GM12878 (cell line): ENCODE data around the gene AKAP13. TPM values are rescaled to one million over a fixed set of nuclear protein-coding genes. Genes with fewer than 3 reads are reported as not detected.

ENCODE experiments used
- ATAC-seq: fragments of 200-7000 bp; cut with Tn5 transposase; 3 replicates; pipeline ENCODE4 v1.9.1; 2020; ENCODE audit warnings: mild to moderate bottlenecking, moderate library complexity
- BruUV-seq: library from RNA; stranded (reverse); fragments of 400-500 nt; replicated peaks from 2 replicates; lab custom pipeline; 2021; lab: Mats Ljungman, UMichigan
- CTCF ChIA-PET: fragments of 300-600 bp; sonication (Branson Sonifier 250); formaldehyde crosslinking; extraction: SDS; loops from one replicate; lab custom pipeline; 2021; ENCODE audit warnings: inconsistent platforms; lab: Yijun Ruan, JAX
- POLR2A ChIA-PET: fragments of 350-600 bp; formaldehyde crosslinking; extraction: SDS; loops from one replicate; lab custom pipeline; 2021; ENCODE audit warnings: inconsistent platforms; lab: Charles Lee
- RAD21 ChIA-PET: fragments of 300-600 bp; sonication (Branson Sonifier 250); formaldehyde crosslinking; loops from one replicate; lab custom pipeline; 2023; ENCODE audit warnings: antibody characterized with exemption; ENCODE audit not compliant: unreplicated experiment; lab: Charles Lee
- SMC1A ChIA-PET: fragments of 300-600 bp; sonication (Branson Sonifier 250); formaldehyde crosslinking; loops from one replicate; lab custom pipeline; 2023; ENCODE audit not compliant: unreplicated experiment, uncharacterized antibody; lab: Charles Lee
- DNase-seq: peaks from one replicate; pipeline ENCODE4 v3.0.0-alpha.2; 2011; ENCODE audit warnings: low read depth, low spot score
- FAIRE-seq: peaks from 3 replicates; lab custom pipeline; 2011; peaks lifted over from hg19 to GRCh38; lab: Jason Lieb, UNC
- H2AFZ ChIP-seq: 2 replicates; pipeline ENCODE4 v1.6.0; 2011; ENCODE audit warnings: low read depth, low read length, control low read depth; ENCODE audit not compliant: control insufficient read depth
- H3K27ac ChIP-seq: 2 replicates; pipeline ENCODE4 v1.5.1; 2011; ENCODE audit warnings: control low read depth; ENCODE audit not compliant: control insufficient read depth, insufficient read depth
- H3K27me3 ChIP-seq, 2 experiments: replicated peaks in 1 of 2; 2 replicates each; pipeline versions ENCODE4 v1.6.0 to v1.6.1; 2011; ENCODE audit warnings: low read length in 1 of 2; ENCODE audit not compliant: control insufficient read depth in 2 of 2, insufficient read depth in 2 of 2
- H3K36me3 ChIP-seq, 2 experiments: 2 replicates each; pipeline ENCODE4 v1.5.1; 2011; ENCODE audit warnings: low read length in 1 of 2; ENCODE audit not compliant: control insufficient read depth in 2 of 2, insufficient read depth in 2 of 2
- H3K4me1 ChIP-seq: 2 replicates; pipeline ENCODE4 v1.6.1; 2011; ENCODE audit warnings: mild to moderate bottlenecking, low read length, moderate library complexity, mixed read lengths; ENCODE audit not compliant: control insufficient read depth, insufficient read depth
- H3K4me2 ChIP-seq: 2 replicates; pipeline ENCODE4 v1.6.0; 2011; ENCODE audit warnings: control low read depth; ENCODE audit not compliant: control insufficient read depth, insufficient read depth
- H3K4me3 ChIP-seq: fragments of 200-600 bp; sonication (generic); 2 replicates; pipeline ENCODE4 v1.5.1; 2016
- H3K79me2 ChIP-seq: 2 replicates; pipeline ENCODE4 v1.6.0; 2011; ENCODE audit warnings: low read length; ENCODE audit not compliant: control insufficient read depth, insufficient read depth
- H3K9ac ChIP-seq: 2 replicates; pipeline ENCODE4 v1.8.0; 2011; ENCODE audit warnings: low read length, control low read depth, mixed read lengths; ENCODE audit not compliant: control insufficient read depth, insufficient read depth
- H3K9me3 ChIP-seq: replicated peaks from 3 replicates; pipeline ENCODE4 v1.5.1; 2011; ENCODE audit warnings: mild to moderate bottlenecking, low read length; ENCODE audit not compliant: control insufficient read depth, insufficient read depth
- H4K20me1 ChIP-seq: 2 replicates; pipeline ENCODE4 v1.6.0; 2011; ENCODE audit not compliant: control insufficient read depth, insufficient read depth
- ATF7 ChIP-seq: fragments of 450-650 bp; IDR thresholded peaks from 2 replicates; pipeline ENCODE4 v1.6.1; 2016; ENCODE audit warnings: low read depth, mild to moderate bottlenecking
- CREB1 ChIP-seq: IDR thresholded peaks from 2 replicates; pipeline ENCODE4 v1.6.1; 2012; ENCODE audit warnings: low read depth, mild to moderate bottlenecking, inconsistent platforms
- EED ChIP-seq: sonication (generic); IDR thresholded peaks from 2 replicates; pipeline ENCODE4 v1.6.1; 2016; ENCODE audit warnings: antibody characterized with exemption, low read depth
- GABPA ChIP-seq: IDR thresholded peaks from 2 replicates; pipeline ENCODE4 v1.6.1; 2014; ENCODE audit warnings: antibody characterized with exemption, low read depth, mild to moderate bottlenecking, inconsistent platforms
- IKZF2 ChIP-seq, 2 experiments: fragments of 450-650 bp; IDR thresholded peaks; 2 replicates each; pipeline ENCODE4 v1.6.1; 2017; ENCODE audit warnings: mild to moderate bottlenecking in 2 of 2, moderate library complexity in 2 of 2
- IRF4 ChIP-seq: IDR thresholded peaks from 2 replicates; pipeline ENCODE4 v1.6.1; 2011; ENCODE audit warnings: low read depth, low read length
- LARP7 ChIP-seq: fragments of 450-650 bp; IDR thresholded peaks from 2 replicates; pipeline ENCODE4 v1.6.1; 2017; ENCODE audit warnings: mild to moderate bottlenecking
- MEF2B ChIP-seq: fragments of 450-650 bp; IDR thresholded peaks from 2 replicates; pipeline ENCODE4 v1.6.1; 2018; ENCODE audit warnings: mild to moderate bottlenecking, moderate library complexity; ENCODE audit not compliant: partially characterized antibody, poor library complexity, severe bottlenecking
- POLR2AphosphoS2 ChIP-seq: IDR thresholded peaks from 2 replicates; pipeline ENCODE4 v1.6.1; 2011; ENCODE audit warnings: low read depth, mild to moderate bottlenecking, low read length, improper control_type of control experiment, moderate library complexity
- POU2F2 ChIP-seq: IDR thresholded peaks from 3 replicates; pipeline ENCODE4 v1.6.1; 2011; ENCODE audit warnings: low read depth, mild to moderate bottlenecking, low read length, borderline replicate concordance
- SMC3 ChIP-seq: IDR thresholded peaks from 2 replicates; pipeline ENCODE4 v1.6.1; 2011; ENCODE audit warnings: low read length, improper control_type of control experiment, borderline replicate concordance
- STAT1 ChIP-seq: fragments of 450-650 bp; conservative IDR thresholded peaks from 2 replicates; pipeline ENCODE4 v1.6.1; 2014; ENCODE audit warnings: antibody characterized with exemption, mild to moderate bottlenecking
- STAT3 ChIP-seq: IDR thresholded peaks from 2 replicates; pipeline ENCODE4 v1.6.1; 2011; ENCODE audit warnings: low read depth, low read length, improper control_type of control experiment
- WRNIP1 ChIP-seq: IDR thresholded peaks from 2 replicates; pipeline ENCODE4 v1.6.1; 2011; ENCODE audit warnings: low read depth, low read length, improper control_type of control experiment, borderline replicate concordance
- YY1 ChIP-seq: IDR thresholded peaks from 2 replicates; pipeline ENCODE4 v1.6.1; 2011; ENCODE audit warnings: low read depth, mild to moderate bottlenecking, low read length
- ZNF24 ChIP-seq: fragments of 450-650 bp; IDR thresholded peaks from 2 replicates; pipeline ENCODE4 v1.6.1; 2017; ENCODE audit warnings: antibody characterized with exemption, mild to moderate bottlenecking
- ZZZ3 ChIP-seq: IDR thresholded peaks from 2 replicates; pipeline ENCODE4 v1.6.1; 2011; ENCODE audit warnings: low read depth; ENCODE audit not compliant: control insufficient read depth, insufficient read length
- WGBS: methylation state at CpG from one replicate; pipeline ENCODE4 v1.1.6; 2016; ENCODE audit warnings: low lambda C conversion rate; ENCODE audit not compliant: insufficient replicate concordance, insufficient coverage; ENCODE audit errors: missing lambda C conversion rate; 5-methylcytosine and 5-hydroxymethylcytosine counted together
- in situ Hi-C: fragments of 300-500 bp; cut with MboI; formaldehyde crosslinking; loops from 9 replicates; pipeline ENCODE4 v1.14.3; 2018; ENCODE audit warnings: mixed read lengths
- intact Hi-C: fragments of 100-400 bp; cut with micrococcal nuclease; formaldehyde crosslinking; loops from one replicate; pipeline ENCODE4 v1.14.2; 2022; ENCODE audit not compliant: unreplicated experiment
- polyA plus RNA-seq, 11 experiments: library from polyadenylated mRNA; depleted of rRNA in 4 of 11; unstranded in 6 of 11; stranded (reverse) in 5 of 11; fragments of >200 nt; fragmentation: Nextera tagmentation in 4 of 11; fragmentation: Illumina TruSeq in 1 of 11; extraction: Ambion mirVana in 4 of 11; extraction: Trizol in 1 of 11; gene quantifications; 1 replicate in 1 of 11; 2 replicates in 10 of 11; pipeline versions ENCODE4 v1.2.1 to v1.2.3, GENCODE V29; 2011 to 2016; ENCODE audit warnings: inconsistent platforms in 2 of 11, missing spikeins in 2 of 11, low read depth in 1 of 11
- total RNA-seq, 4 experiments: library from RNA; depleted of rRNA in 3 of 4; stranded (reverse); fragments of >200 nt in 3 of 4; fragmentation: Illumina TruSeq in 1 of 4; extraction: Trizol in 1 of 4; gene quantifications; 2 replicates each; pipeline versions ENCODE4 v1.2.1 to v1.2.3, GENCODE V29; 2013 to 2021
- TF ChIP-seq, protein P1 (sequence below): IDR thresholded peaks from 2 replicates; pipeline ENCODE4 v1.6.1; 2012; ENCODE audit warnings: low read depth, low read length, improper control_type of control experiment
- TF ChIP-seq, protein P2 (sequence below), 3 experiments: IDR thresholded peaks in 2 of 3; conservative IDR thresholded peaks in 1 of 3; 2 replicates each; pipeline ENCODE4 v1.5.1; 2011; ENCODE audit warnings: low read depth in 3 of 3, low read length in 3 of 3, mild to moderate bottlenecking in 3 of 3, control low read depth in 2 of 3, moderate library complexity in 2 of 3, inconsistent platforms in 1 of 3, mixed read lengths in 1 of 3; ENCODE audit not compliant: control insufficient read depth in 2 of 3, insufficient read depth in 1 of 3; ENCODE audit errors: extremely low read depth in 1 of 3

Gene AKAP13
- total and polyA plus RNA-seq, 10 of the 15 experiments (the other 5 are each of a cell fraction or from before 2014, with no cell fraction given), result 14.4 to 74.9 (median 55.1) TPM

DNA sequence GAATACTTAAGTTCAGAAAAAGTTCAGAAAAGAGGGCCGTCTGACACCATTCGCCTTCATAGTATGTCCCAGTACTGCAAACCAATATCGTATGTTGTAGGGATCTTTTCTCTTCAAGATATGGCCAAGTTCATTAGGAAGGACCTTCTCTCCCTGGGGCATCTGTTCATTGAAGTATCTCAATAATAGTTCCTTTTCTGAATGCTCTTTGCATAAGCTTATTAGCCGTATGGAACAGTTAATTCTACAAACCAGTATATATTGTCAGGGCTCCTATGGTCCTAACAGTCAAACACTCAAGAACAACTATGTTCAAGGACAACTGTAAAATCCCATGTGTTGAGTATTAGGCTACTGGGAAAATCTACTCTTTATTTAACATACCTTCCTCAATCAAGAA lies 211.2 kb downstream of the AKAP13 start:
- no peaks in the 10 kb centered on the region for H3K4me1 ChIP-seq
- in situ Hi-C loops (no loop called here), intact Hi-C loops (no loop called here)

DNA sequence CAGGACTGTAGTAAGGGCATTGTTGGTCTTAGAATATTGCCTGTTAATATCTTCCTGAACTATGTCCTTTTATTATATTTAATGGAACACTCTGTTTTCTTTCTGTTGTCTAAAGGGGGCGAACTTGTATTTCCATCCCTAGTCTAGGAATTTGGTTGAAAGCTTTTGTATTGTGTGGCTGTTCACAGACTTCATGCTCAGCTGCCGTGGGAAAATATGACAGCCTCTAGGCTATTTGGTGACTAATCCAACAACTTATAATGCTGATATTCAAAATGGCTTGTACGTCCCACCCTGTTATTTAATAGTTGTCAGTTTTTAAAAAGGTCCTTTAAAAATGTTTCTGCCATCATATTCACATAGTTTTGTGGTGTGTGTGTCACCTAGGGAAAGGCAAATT lies 211.7 kb downstream of the AKAP13 start:
- CTCF ChIA-PET, result interaction anchor here (0.9 kb wide), 1 partner anchor 10 kb away, joined by 3 read pairs; no protein-coding TSS in a partner anchor
- Histone ChIP-seq H3K79me2 (peaks cover 1% of the 10 kb centered on the region; the same call in 1 of the 2 replicates), H4K20me1 (no peaks in the 10 kb centered on the region), H2AFZ (no peak overlapping the region), H3K27me3 (no peaks in the 10 kb centered on the region), H3K4me1 (no peaks in the 10 kb centered on the region), H3K9me3 (no peaks in the 10 kb centered on the region), H3K4me3 (no peak overlapping the region), H3K36me3 (peaks cover 0 to 14% of the 10 kb centered on the region in 2 experiments; a peak in 3 of 4 replicates), H3K9ac (no peak overlapping the region), H3K27ac (no peak overlapping the region), H3K4me2 (no peak overlapping the region)
- POLR2A ChIA-PET, result no interaction called here
- TF ChIP-seq STAT3 (no peak), LARP7 (no peak), GABPA (no peak), IRF4 (no peak), STAT1 (no peak), POLR2AphosphoS2 (no peak), YY1 (no peak), IKZF2 (IDR thresholded peaks at IDR 0.05) (no peak), ZNF24 (no peak), POU2F2 (no peak), CREB1 (no peak), MEF2B (no peak), EED (no peak), ZZZ3 (no peak)
- TF ChIP-seq, protein P1, sequence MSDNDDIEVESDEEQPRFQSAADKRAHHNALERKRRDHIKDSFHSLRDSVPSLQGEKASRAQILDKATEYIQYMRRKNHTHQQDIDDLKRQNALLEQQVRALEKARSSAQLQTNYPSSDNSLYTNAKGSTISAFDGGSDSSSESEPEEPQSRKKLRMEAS, result no peak
- TF ChIP-seq, protein P2, sequence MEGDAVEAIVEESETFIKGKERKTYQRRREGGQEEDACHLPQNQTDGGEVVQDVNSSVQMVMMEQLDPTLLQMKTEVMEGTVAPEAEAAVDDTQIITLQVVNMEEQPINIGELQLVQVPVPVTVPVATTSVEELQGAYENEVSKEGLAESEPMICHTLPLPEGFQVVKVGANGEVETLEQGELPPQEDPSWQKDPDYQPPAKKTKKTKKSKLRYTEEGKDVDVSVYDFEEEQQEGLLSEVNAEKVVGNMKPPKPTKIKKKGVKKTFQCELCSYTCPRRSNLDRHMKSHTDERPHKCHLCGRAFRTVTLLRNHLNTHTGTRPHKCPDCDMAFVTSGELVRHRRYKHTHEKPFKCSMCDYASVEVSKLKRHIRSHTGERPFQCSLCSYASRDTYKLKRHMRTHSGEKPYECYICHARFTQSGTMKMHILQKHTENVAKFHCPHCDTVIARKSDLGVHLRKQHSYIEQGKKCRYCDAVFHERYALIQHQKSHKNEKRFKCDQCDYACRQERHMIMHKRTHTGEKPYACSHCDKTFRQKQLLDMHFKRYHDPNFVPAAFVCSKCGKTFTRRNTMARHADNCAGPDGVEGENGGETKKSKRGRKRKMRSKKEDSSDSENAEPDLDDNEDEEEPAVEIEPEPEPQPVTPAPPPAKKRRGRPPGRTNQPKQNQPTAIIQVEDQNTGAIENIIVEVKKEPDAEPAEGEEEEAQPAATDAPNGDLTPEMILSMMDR (IDR thresholded peaks at IDR 0.05 in 2 of 3, conservative IDR thresholded peaks at IDR 0.05 in 1 of 3; ENCODE audit: control insufficient read depth in 2 of 3, extremely low read depth in 1 of 3, insufficient read depth in 1 of 3, low read depth in 3 of 3, low read length in 3 of 3), result no peak; a peak in 1 of 6 replicates
- no peak for ATAC-seq
- RAD21 ChIA-PET, result interaction anchor here (0.6 kb wide), 1 partner anchor 272 kb away, joined by 3 read pairs; no protein-coding TSS in a partner anchor
- in situ Hi-C loops, result no loop called here
- WGBS, result 85% methylated on average over 3 of the region's 3 CpGs
- FAIRE-seq, result no peak
- no TSS peak for BruUV-seq
- no peak for DNase-seq
- intact Hi-C loops, result no loop called here
- SMC1A ChIA-PET, result interaction anchor here (0.9 to 1.6 kb wide), 2 partner anchors 97 to 138 kb away, joined by 3 to 4 read pairs; no protein-coding TSS in a partner anchor

More for the DNA sequence above, 211.2 kb downstream of the AKAP13 start:
- H3K27me3 ChIP-seq, result no peaks in the 10 kb centered on the region
- no peak overlapping the region for H2AFZ ChIP-seq
- H4K20me1 ChIP-seq, result no peaks in the 10 kb centered on the region
- peaks cover 0 to 19% of the 10 kb centered on the region in 2 experiments; a peak in 3 of 4 replicates for H3K36me3 ChIP-seq
- ChIA-PET CTCF (interaction anchor here (0.9 kb wide), 1 partner anchor 9 kb away, joined by 3 read pairs; no protein-coding TSS in a partner anchor), RAD21 (interaction anchor here (1.2 kb wide), 2 partner anchors 102 to 116 kb away, joined by 3 read pairs; no protein-coding TSS in a partner anchor), SMC1A (interaction anchor here (1.0 to 1.6 kb wide), 2 partner anchors 138 to 295 kb away, joined by 3 to 4 read pairs; no protein-coding TSS in a partner anchor), POLR2A (no interaction called here)
- no peak for ATAC-seq
- TF ChIP-seq ATF7 (no peak), SMC3 (no peak), WRNIP1 (no peak)
- TSS peak; percentile 9 for BruUV-seq
- no peak for FAIRE-seq
- H3K4me3 ChIP-seq, result no peak overlapping the region
- H3K9me3 ChIP-seq, result no peaks in the 10 kb centered on the region
- peaks cover 3% of the 10 kb centered on the region; the same call in 1 of the 2 replicates for H3K79me2 ChIP-seq
- WGBS, result 76% methylated on average over 4 of the region's 4 CpGs
- no peak overlapping the region for H3K27ac ChIP-seq
- H3K9ac ChIP-seq, result no peak overlapping the region
- DNase-seq, result no peak
- no peak overlapping the region for H3K4me2 ChIP-seq
